ENCODE data around the gene DHRS1. TPM values are rescaled to one million over a fixed set of nuclear protein-coding genes. Genes with fewer than 3 reads are reported as not detected.
"Not testable (repeated sequence)": the region's sequence is repeated elsewhere in the genome, so short reads cannot be mapped to it uniquely, and the experiment has no call there.

DHRS1 gene
- total RNA-seq, 2 donors from 2014 or later, result 13.3 to 17.7 TPM

GRCh38 chr14:24254630-24255392 is 44.8 kb downstream of the DHRS1 start:
- no peak for DNase-seq (ENCODE audit: low spot score in 2 of 2)
- Mint-ChIP-seq H3K27ac (peak overlapping the region in 1 of 2 donors; percentile 52), H3K36me3 (peaks cover 0 to 15% of the 10 kb centered on the region in 2 donors), H3K9me3 (no peaks in the 10 kb centered on the region)
- no peak for ATAC-seq

GRCh38 chr14:24253936-24254335 is 45.6 kb downstream of the DHRS1 start:
- DNase-seq (ENCODE audit: low spot score in 2 of 2) (no peak), ATAC-seq (no peak)
- H3K9me3 Mint-ChIP-seq, result no peaks in the 10 kb centered on the region
- H3K36me3 Mint-ChIP-seq, result peaks cover 0 to 15% of the 10 kb centered on the region in 2 donors
- H3K27ac Mint-ChIP-seq, result no peak overlapping the region

- DNase-seq (ENCODE audit: low spot score in 2 of 2), result no peak
- Mint-ChIP-seq H3K36me3 (peaks cover 0 to 15% of the 10 kb centered on the region in 2 donors), H3K27ac (no peak overlapping the region), H3K9me3 (no peaks in the 10 kb centered on the region)
- no peak for ATAC-seq
These were observed 47.1 kb downstream of the DHRS1 start for GRCh38 chr14:24252289-24253124.

GRCh38 chr14:24251880-24252288 is 47.7 kb downstream of the DHRS1 start:
- no peak for DNase-seq (ENCODE audit: low spot score in 2 of 2)
- Mint-ChIP-seq H3K9me3 (no peaks in the 10 kb centered on the region), H3K36me3 (peaks cover 0 to 15% of the 10 kb centered on the region in 2 donors), H3K27ac (peak overlapping the region in 1 of 2 donors; percentile 17)
- peak in 1 of 2 donors; percentile 6 for ATAC-seq

GRCh38 chr14:24250354-24250753 is 49.2 kb downstream of the DHRS1 start:
- ATAC-seq (no peak), DNase-seq (ENCODE audit: low spot score in 2 of 2) (no peak)
- Mint-ChIP-seq H3K27ac (peak overlapping the region; percentile 38), H3K9me3 (no peaks in the 10 kb centered on the region), H3K36me3 (peaks cover 0 to 14% of the 10 kb centered on the region in 2 donors)

GRCh38 chr14:24249230-24250021 is 50.2 kb downstream of the DHRS1 start:
- DNase-seq (ENCODE audit: low spot score in 2 of 2) (no peak), ATAC-seq (no peak)
- no peaks in the 10 kb centered on the region for H3K9me3 Mint-ChIP-seq
- H3K36me3 Mint-ChIP-seq, result peaks cover 0 to 6% of the 10 kb centered on the region in 2 donors
- H3K27ac Mint-ChIP-seq, result peak overlapping the region; percentile 37 to 72

GRCh38 chr14:24247422-24247821 is 52.2 kb downstream of the DHRS1 start:
- H3K9me3 Mint-ChIP-seq, result no peaks in the 10 kb centered on the region
- DNase-seq (ENCODE audit: low spot score in 2 of 2) (no peak), ATAC-seq (no peak)
- no peaks in the 10 kb centered on the region for H3K36me3 Mint-ChIP-seq
- peak overlapping the region; percentile 33 to 81 for H3K27ac Mint-ChIP-seq

- Mint-ChIP-seq H3K27ac (peak overlapping the region in 1 of 2 donors; percentile 81), H3K9me3 (no peaks in the 10 kb centered on the region), H3K36me3 (peaks cover 4 to 5% of the 10 kb centered on the region in 2 donors)
- DNase-seq (ENCODE audit: low spot score in 2 of 2) (peak in 1 of 2 donors; percentile 26), ATAC-seq (peak; percentile 9 to 11)
These were observed 52.8 kb downstream of the DHRS1 start for GRCh38 chr14:24246765-24247212.

- H3K36me3 Mint-ChIP-seq, result peaks cover 4 to 13% of the 10 kb centered on the region in 2 donors
- DNase-seq (ENCODE audit: low spot score in 2 of 2); H3K9me3 Mint-ChIP-seq; ATAC-seq: not testable (repeated sequence)
- peak overlapping the region in 1 of 2 donors; percentile 41 for H3K27ac Mint-ChIP-seq
These were observed 54.2 kb downstream of the DHRS1 start for GRCh38 chr14:24245350-24245749.

- DNase-seq (ENCODE audit: low spot score in 2 of 2) (peak in 1 of 2 donors; percentile 55), ATAC-seq (no peak)
- peaks cover 10 to 24% of the 10 kb centered on the region in 2 donors for H3K36me3 Mint-ChIP-seq
- peak overlapping the region; percentile 92 to 99 for H3K27ac Mint-ChIP-seq
- H3K9me3 Mint-ChIP-seq, result no peaks in the 10 kb centered on the region
These were observed 56.2 kb downstream of the DHRS1 start for GRCh38 chr14:24243336-24243836.

- Mint-ChIP-seq H3K36me3 (peaks cover 20 to 37% of the 10 kb centered on the region in 2 donors), H3K27ac (peak overlapping the region; percentile 92 to 99), H3K9me3 (no peaks in the 10 kb centered on the region)
- DNase-seq (ENCODE audit: low spot score in 2 of 2) (peak in 1 of 2 donors; percentile 95), ATAC-seq (peak; percentile 84 to 87)
These were observed 57.6 kb downstream of the DHRS1 start for GRCh38 chr14:24241829-24242443.

Other genes with a start within 250 kb of the DHRS1 start
- 1 to 10 TPM; 2.1 to 6.7 TPM for gene CARMIL3, start 247.8 kb downstream of the DHRS1 start, total RNA-seq
- under 1 TPM in 1 of 2 donors, not detected in 1; 0.14 TPM for gene CPNE6, start 228.2 kb downstream of the DHRS1 start, total RNA-seq
- 10 to 100 TPM; 40.9 to 89.2 TPM for gene PCK2, start 205.5 kb downstream of the DHRS1 start, total RNA-seq
- gene DCAF11, start 185.0 kb downstream of the DHRS1 start, total RNA-seq, result 100 to 1,000 TPM in 1 of 2 donors, 10 to 100 TPM in 1; 66.7 to 146 TPM
- gene NRL, start 184.8 kb downstream of the DHRS1 start, total RNA-seq, result 1 to 10 TPM; 2.9 to 4.8 TPM
- gene FITM1, start 169.1 kb downstream of the DHRS1 start, total RNA-seq, result 1 to 10 TPM in 1 of 2 donors, under 1 TPM in 1; 0.49 to 2.2 TPM
- gene PSME1, start 163.6 kb downstream of the DHRS1 start, total RNA-seq, result 100 to 1,000 TPM; 355 to 401 TPM
- 10 to 100 TPM; 36.8 to 64.2 TPM for gene EMC9, start 158.2 kb downstream of the DHRS1 start, total RNA-seq
- gene PSME2, start 153.2 kb downstream of the DHRS1 start, total RNA-seq, result 100 to 1,000 TPM; 452 to 507 TPM
- 10 to 100 TPM; 81.5 to 90.7 TPM for gene RNF31, start 152.3 kb downstream of the DHRS1 start, total RNA-seq
- gene IRF9, start 138.5 kb downstream of the DHRS1 start, total RNA-seq, result 100 to 1,000 TPM; 183 to 227 TPM
- 10 to 100 TPM; 36.4 to 48.7 TPM for gene REC8, start 127.7 kb downstream of the DHRS1 start, total RNA-seq
- gene IPO4, start 111.0 kb downstream of the DHRS1 start, total RNA-seq, result 10 to 100 TPM; 37.5 to 67.6 TPM
- 10 to 100 TPM; 24.6 to 29.3 TPM for gene TM9SF1, start 104.3 kb downstream of the DHRS1 start, total RNA-seq
- under 1 TPM; 0.27 to 0.41 TPM for gene TSSK4, start 94.1 kb downstream of the DHRS1 start, total RNA-seq
- 10 to 100 TPM; 69.2 to 74.2 TPM for gene CHMP4A, start 86.3 kb downstream of the DHRS1 start, total RNA-seq
- gene MDP1, start 83.7 kb downstream of the DHRS1 start, total RNA-seq, result 1 to 10 TPM; 5.5 to 7.4 TPM
- gene NEDD8, start 67.4 kb downstream of the DHRS1 start, total RNA-seq, result 100 to 1,000 TPM; 172 to 210 TPM
- gene GMPR2, start 66.9 kb downstream of the DHRS1 start, total RNA-seq, result 100 to 1,000 TPM in 1 of 2 donors, 10 to 100 TPM in 1; 62.6 to 106 TPM
- 100 to 1,000 TPM in 1 of 2 donors, 10 to 100 TPM in 1; 80.0 to 101 TPM for gene TINF2, start 57.2 kb downstream of the DHRS1 start, total RNA-seq
- gene TGM1, start 36.6 kb downstream of the DHRS1 start, total RNA-seq, result 10 to 100 TPM in 1 of 2 donors, 1 to 10 TPM in 1; 7.9 to 31.6 TPM
- 10 to 100 TPM; 58.6 to 67.0 TPM for gene RABGGTA, start 28.2 kb downstream of the DHRS1 start, total RNA-seq
- 10 to 100 TPM; 30.5 TPM for gene NOP9, start 70 bp upstream of the DHRS1 start, total RNA-seq
- 10 to 100 TPM in 1 of 2 donors, 1 to 10 TPM in 1; 6.9 to 17.0 TPM for gene CIDEB, start 8.2 kb upstream of the DHRS1 start, total RNA-seq
- gene LTB4R2, start 10.4 kb upstream of the DHRS1 start, total RNA-seq, result 10 to 100 TPM; 13.7 to 16.2 TPM
- gene LTB4R, start 11.7 kb upstream of the DHRS1 start, total RNA-seq, result 10 to 100 TPM; 14.0 to 15.8 TPM
- 1 to 10 TPM; 2.1 to 5.7 TPM for gene ADCY4, start 35.3 kb upstream of the DHRS1 start, total RNA-seq
- 10 to 100 TPM; 11.1 to 11.8 TPM for gene RIPK3, start 40.2 kb upstream of the DHRS1 start, total RNA-seq
- 1 to 10 TPM in 1 of 2 donors, under 1 TPM in 1; 0.27 to 1.7 TPM for gene NFATC4, start 68.4 kb upstream of the DHRS1 start, total RNA-seq
- under 1 TPM; 0.02 to 0.14 TPM for gene NYNRIN, start 99.2 kb upstream of the DHRS1 start, total RNA-seq
- gene CBLN3, start 129.9 kb upstream of the DHRS1 start, total RNA-seq, result 10 to 100 TPM in 1 of 2 donors, 1 to 10 TPM in 1; 6.5 to 20.1 TPM
- 10 to 100 TPM; 70.1 to 70.6 TPM for gene KHNYN, start 130.2 kb upstream of the DHRS1 start, total RNA-seq
- 10 to 100 TPM; 50.6 to 72.3 TPM for gene SDR39U1, start 143.0 kb upstream of the DHRS1 start, total RNA-seq
- gene CMA1, start 208.5 kb upstream of the DHRS1 start, total RNA-seq, result not detected

All from activated naive CD4-positive, alpha-beta T cell treated with anti-CD3 and anti-CD28 coated beads, Interleukin-2, amount 50 U/mL, for 72 hours (primary cell).